Psoas muscle (tissue), 8 donors: Measurements from ENCODE around the gene MCHR1. TPM values are rescaled to one million over a fixed set of nuclear protein-coding genes. Genes with fewer than 3 reads are reported as not detected.
"Not testable (repeated sequence)": the region's sequence is repeated elsewhere in the genome, so short reads cannot be mapped to it uniquely, and the experiment has no call there.

Experiments
- ATAC-seq, 4 donors: fragments of 200-7000 bp; cut with Tn5 transposase; one replicate each; pipeline ENCODE4 v1.9.1; 2020; ENCODE audit warnings: moderate library complexity in 3 of 4, mild to moderate bottlenecking in 2 of 4
- DNase-seq, 2 donors: peaks; one replicate each; pipeline ENCODE4 v3.0.0-alpha.2; 2020
- H3K27ac ChIP-seq: fragments of 200-600 bp; one replicate; pipeline ENCODE4 v1.8.0; 2022
- H3K27me3 ChIP-seq, 3 donors: fragments of 200-600 bp in 1 of 3; one replicate each; pipeline versions ENCODE4 v1.6.1 to v1.8.0; 2013 to 2022; ENCODE audit warnings: low read length in 2 of 3, mild to moderate bottlenecking in 2 of 3, moderate library complexity in 1 of 3; ENCODE audit not compliant: insufficient read depth in 3 of 3
- H3K36me3 ChIP-seq, 2 donors: fragments of 200-600 bp in 1 of 2; one replicate each; pipeline versions ENCODE4 v1.6.1 to v1.8.0; 2013 to 2022; ENCODE audit warnings: low read depth in 1 of 2, mild to moderate bottlenecking in 1 of 2, moderate library complexity in 1 of 2; ENCODE audit not compliant: insufficient read depth in 1 of 2
- H3K4me1 ChIP-seq: fragments of 200-600 bp; one replicate; pipeline ENCODE4 v1.8.0; 2022
- H3K4me3 ChIP-seq: fragments of 200-600 bp; one replicate; pipeline ENCODE4 v1.8.0; 2022; ENCODE audit warnings: mild to moderate bottlenecking
- H3K9me3 ChIP-seq: fragments of 200-600 bp; one replicate; pipeline ENCODE4 v1.8.0; 2022
- WGBS, 3 donors: extraction: QIAGEN DNeasy Blood & Tissue Kit; methylation state at CpG; one replicate each; pipeline versions ENCODE4 v1.1.6 to v1.1.7; 2013; 5-methylcytosine and 5-hydroxymethylcytosine counted together
- intact Hi-C, 2 donors: fragments of 100-400 bp; cut with DNase I; formaldehyde crosslinking; loops; one replicate each; pipeline versions ENCODE4 v1.11.0 to v1.14.2; 2022
- polyA plus RNA-seq, 3 donors: library from polyadenylated mRNA; stranded (reverse); fragments of 200-250 nt; gene quantifications; one replicate each; pipeline ENCODE4 v1.2.3, GENCODE V29; 2013
- total RNA-seq, 4 donors: library from RNA; stranded (reverse); fragmentation: NEBNext Ultra II Directional in 2 of 4; extraction: Animal tissue kit (Norgen Biotek cat#: 25700) in 2 of 4; gene quantifications; one replicate each; pipeline versions ENCODE4 v1.2.1 to v1.2.4, GENCODE V29; 2021 to 2023
- TF ChIP-seq, protein P1 (sequence below): fragments of 200-600 bp; IDR thresholded peaks from one replicate; pipeline ENCODE4 v1.8.0; 2022; ENCODE audit warnings: antibody characterized with exemption
- donor health status: healthy with polysubstance abuse.
- donor health status: DM: no; HTN: no; CAD: no; lungs with moderate emphysema.
- donor health status: Bipolar disorder and iron deficiency.
- donor health status: healthy.
- donor health status: DM: yes; HTN: yes; CAD: no.
- donor health status: DM: no; HTN: no; CAD: no.
- donor health status: DM: no; HTN: no; CAD: no.
- donor health status: DM: yes; HTN: yes; CAD: no.

The MCHR1 gene
- total and polyA plus RNA-seq, 7 donors: 0.04 to 1.2 (median 0.15) TPM; not detected in 3

DNA sequence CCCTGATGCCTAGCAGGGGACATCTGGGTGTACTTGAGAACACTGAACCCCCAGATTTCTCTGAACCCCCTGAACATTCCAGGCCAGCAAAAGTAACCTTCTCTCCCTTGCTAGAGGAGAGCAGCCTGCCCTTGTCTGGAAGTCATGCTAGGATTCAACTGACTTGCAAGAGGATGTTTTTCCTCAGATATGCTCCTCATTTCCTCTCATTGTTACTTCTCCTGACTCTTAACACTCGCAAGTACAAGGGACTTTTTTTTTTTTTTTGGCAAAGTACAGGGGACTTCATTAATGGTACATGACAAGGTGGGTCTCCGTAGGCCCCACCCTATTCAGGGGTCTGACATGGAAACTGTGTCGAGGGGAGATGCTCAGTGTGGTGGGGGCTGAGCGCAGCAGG lies 6.3 kb upstream of the MCHR1 start:
- no peak for DNase-seq
- 78 to 83% (median 83%) methylated on average over 4 of the region's 4 CpGs for WGBS, 3 donors

DNA sequence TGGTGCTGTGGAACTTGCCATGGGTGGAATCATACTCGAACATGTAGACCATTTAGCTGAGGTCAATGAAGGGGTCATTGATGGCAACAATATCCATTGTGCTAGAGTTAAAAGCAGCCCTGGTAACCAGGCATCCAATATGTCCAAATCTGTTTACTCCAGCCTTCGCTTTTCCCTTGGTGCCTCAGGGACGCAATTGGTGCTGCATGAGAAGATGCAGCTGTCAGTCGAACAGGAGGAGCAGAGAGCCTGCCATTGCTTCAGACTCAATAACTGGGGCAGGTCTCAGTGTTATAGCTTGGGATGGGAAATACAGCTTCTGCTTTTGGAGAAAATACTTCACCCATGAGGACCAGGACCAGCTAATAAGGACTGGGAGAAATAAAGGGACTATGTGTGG lies 5.0 kb upstream of the MCHR1 start:
- 72 to 82% (median 73%) methylated on average over 4 of the region's 4 CpGs for WGBS, 3 donors
- H3K4me3 ChIP-seq: no peak overlapping the region
- H3K9me3 ChIP-seq: no peaks in the 10 kb centered on the region
- intact Hi-C loops: no loop called here
- no peaks in the 10 kb centered on the region for H3K36me3 ChIP-seq
- DNase-seq (no peak), ATAC-seq (no peak)
- H3K4me1 ChIP-seq: peaks cover 6% of the 10 kb centered on the region
- peaks cover 0 to 9% (median 1%) of the 10 kb centered on the region in 3 donors for H3K27me3 ChIP-seq
- no peak overlapping the region for H3K27ac ChIP-seq
- TF ChIP-seq, protein P1, sequence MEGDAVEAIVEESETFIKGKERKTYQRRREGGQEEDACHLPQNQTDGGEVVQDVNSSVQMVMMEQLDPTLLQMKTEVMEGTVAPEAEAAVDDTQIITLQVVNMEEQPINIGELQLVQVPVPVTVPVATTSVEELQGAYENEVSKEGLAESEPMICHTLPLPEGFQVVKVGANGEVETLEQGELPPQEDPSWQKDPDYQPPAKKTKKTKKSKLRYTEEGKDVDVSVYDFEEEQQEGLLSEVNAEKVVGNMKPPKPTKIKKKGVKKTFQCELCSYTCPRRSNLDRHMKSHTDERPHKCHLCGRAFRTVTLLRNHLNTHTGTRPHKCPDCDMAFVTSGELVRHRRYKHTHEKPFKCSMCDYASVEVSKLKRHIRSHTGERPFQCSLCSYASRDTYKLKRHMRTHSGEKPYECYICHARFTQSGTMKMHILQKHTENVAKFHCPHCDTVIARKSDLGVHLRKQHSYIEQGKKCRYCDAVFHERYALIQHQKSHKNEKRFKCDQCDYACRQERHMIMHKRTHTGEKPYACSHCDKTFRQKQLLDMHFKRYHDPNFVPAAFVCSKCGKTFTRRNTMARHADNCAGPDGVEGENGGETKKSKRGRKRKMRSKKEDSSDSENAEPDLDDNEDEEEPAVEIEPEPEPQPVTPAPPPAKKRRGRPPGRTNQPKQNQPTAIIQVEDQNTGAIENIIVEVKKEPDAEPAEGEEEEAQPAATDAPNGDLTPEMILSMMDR: no peak

More for the DNA sequence above, 6.3 kb upstream of the MCHR1 start:
- H3K9me3 ChIP-seq: no peaks in the 10 kb centered on the region
- H3K4me1 ChIP-seq: no peaks in the 10 kb centered on the region
- peak overlapping the region; percentile 65 for H3K27ac ChIP-seq
- no peaks in the 10 kb centered on the region for H3K36me3 ChIP-seq
- TF ChIP-seq, protein P1: no peak
- no peaks in the 10 kb centered on the region for H3K27me3 ChIP-seq
- H3K4me3 ChIP-seq: no peak overlapping the region
- intact Hi-C loops: no loop called here
- ATAC-seq: no peak

DNA sequence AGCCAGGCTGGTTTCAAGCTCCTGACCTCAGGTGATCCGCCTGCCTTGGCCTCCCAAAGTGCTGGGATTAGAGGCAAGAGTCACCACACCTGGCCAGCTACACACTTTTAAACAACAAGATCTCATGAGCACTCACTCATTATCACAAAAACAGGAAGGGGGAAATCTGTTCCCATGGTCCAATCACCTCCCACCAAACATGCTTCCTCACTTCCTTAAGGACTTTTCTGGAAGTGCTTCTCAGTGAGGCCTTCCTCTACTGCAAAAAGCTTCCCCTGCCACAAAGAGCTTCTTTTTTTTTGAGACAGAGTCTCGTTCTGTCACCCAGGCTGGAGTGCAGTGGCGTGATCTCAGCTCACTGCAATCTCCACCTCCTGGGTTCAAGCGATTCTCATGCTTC lies 3.1 kb upstream of the MCHR1 start:
- H3K9me3 ChIP-seq, ATAC-seq, H3K4me3 ChIP-seq, DNase-seq, H3K27ac ChIP-seq, H3K4me1 ChIP-seq, intact Hi-C loops, H3K36me3 ChIP-seq: not testable (repeated sequence)
- 92 to 94% (median 94%) methylated on average over 4 of the region's 4 CpGs for WGBS, 3 donors
- peaks cover 0 to 18% (median 6%) of the 10 kb centered on the region in 3 donors for H3K27me3 ChIP-seq

DNA sequence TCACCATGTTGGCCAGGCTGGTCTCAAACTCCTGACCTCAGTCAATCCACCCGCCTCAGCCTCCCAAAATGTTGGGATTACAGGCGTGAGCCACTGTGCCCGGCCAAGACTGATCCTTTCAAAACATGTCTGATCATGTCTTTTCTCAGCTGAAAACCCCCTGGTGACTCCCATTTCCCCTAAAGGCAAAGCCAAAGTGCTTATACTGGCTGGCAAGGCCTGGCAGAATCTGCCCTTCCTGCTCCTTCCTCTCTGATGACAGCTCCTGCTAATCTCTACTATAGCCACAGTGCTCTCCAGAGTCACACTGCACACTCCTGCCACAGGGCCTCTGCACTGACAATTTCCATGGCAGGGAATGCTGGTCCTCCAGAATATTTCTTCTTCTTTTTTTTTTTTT lies 2.6 kb upstream of the MCHR1 start:
- TF ChIP-seq, protein P1: no peak
- Histone ChIP-seq H3K4me3 (no peak overlapping the region), H3K4me1 (peaks cover 9% of the 10 kb centered on the region), H3K36me3 (no peaks in the 10 kb centered on the region), H3K27ac (no peak overlapping the region), H3K9me3 (no peaks in the 10 kb centered on the region), H3K27me3 (peaks cover 0 to 19% (median 6%) of the 10 kb centered on the region in 3 donors)
- 94 to 97% (median 96%) methylated on average over 3 of the region's 3 CpGs for WGBS, 3 donors
- ATAC-seq (no peak), DNase-seq (no peak)
- intact Hi-C loops: no loop called here

DNA sequence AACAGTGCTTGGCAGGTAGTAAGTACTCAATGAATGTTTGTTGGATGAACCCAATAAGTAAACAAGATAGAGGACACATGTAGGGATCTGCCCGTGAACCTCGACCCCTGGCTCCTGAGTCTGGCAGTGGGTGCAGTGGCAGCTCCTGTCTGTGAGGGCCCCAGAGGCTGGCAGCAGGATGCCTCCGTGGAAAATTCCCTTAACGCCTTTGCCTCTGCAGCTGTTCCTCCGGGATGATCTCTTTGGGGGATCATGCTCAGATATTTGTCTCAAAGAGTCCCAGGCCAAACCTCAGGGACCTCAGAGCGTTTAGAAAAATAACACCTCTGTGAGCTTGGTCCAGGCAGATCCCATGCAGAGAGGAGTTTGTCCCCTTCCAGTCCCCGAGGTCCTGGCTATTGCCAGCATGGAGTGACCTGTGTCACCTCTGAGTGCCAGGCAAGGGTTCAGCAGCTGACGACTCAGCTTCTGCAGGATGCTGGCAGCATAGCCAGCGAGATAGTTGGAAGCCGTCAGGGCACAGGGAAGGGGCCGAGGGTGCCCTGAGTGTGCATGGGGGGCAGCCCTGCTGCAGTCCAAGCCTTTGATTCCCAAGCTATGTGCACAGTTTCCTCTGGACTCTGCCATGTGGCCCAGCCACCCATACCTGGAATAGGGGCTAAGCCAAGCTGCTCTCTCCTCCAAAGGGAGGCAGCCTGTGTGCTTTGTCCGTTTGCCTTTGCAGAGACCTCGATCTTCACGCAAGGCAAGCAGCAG lies 613 bp upstream of the MCHR1 start:
- ATAC-seq (no peak), DNase-seq (no peak)
- Histone ChIP-seq H3K4me1 (peaks cover 9% of the 10 kb centered on the region), H3K9me3 (no peaks in the 10 kb centered on the region), H3K27me3 (peaks cover 0 to 19% (median 6%) of the 10 kb centered on the region in 3 donors), H3K27ac (no peak overlapping the region), H3K4me3 (no peak overlapping the region), H3K36me3 (no peaks in the 10 kb centered on the region)
- WGBS, 3 donors: 22 to 41% (median 38%) methylated on average over 14 of the region's 14 CpGs
- intact Hi-C loops: no loop called here
- TF ChIP-seq, protein P1: no peak
